ENCODE results near the gene MAMDC2.

- no peak for TF ChIP-seq ZNF274 (IDR thresholded peaks at IDR 0.05; ENCODE audit: low read depth, low read length)
- no peak for TF ChIP-seq YY1 (IDR thresholded peaks at IDR 0.05; ENCODE audit: insufficient read depth, insufficient read length)
- TF ChIP-seq SUZ12 (IDR thresholded peaks at IDR 0.05; ENCODE audit: extremely low read depth, insufficient read depth, insufficient read length), result no peak
These were observed 16.7 kb downstream of the MAMDC2 start for GRCh38 chr9:70060148-70060882.
